H1 (cell line): Measurements from ENCODE around the gene OR1S1. TPM values are rescaled to one million over a fixed set of nuclear protein-coding genes. Genes with fewer than 3 reads are reported as not detected.

Source experiments
- CTCF ChIA-PET: fragments of 300-600 bp; sonication (Branson Sonifier 250); formaldehyde crosslinking; loops from one replicate; lab custom pipeline; 2021; ENCODE audit not compliant: partially characterized antibody; lab: Charles Lee
- POLR2A ChIA-PET: fragments of 300-600 bp; sonication (Branson Sonifier 250); formaldehyde crosslinking; loops from one replicate; lab custom pipeline; 2021; ENCODE audit warnings: inconsistent platforms; ENCODE audit not compliant: partially characterized antibody; lab: Charles Lee
- DNase-seq, 2 experiments: peaks; one replicate each; pipeline versions ENCODE4 v3.0.0 to v3.0.0-alpha.2; 2010 to 2022; ENCODE audit warnings: low spot score in 2 of 2, low read depth in 1 of 2, mixed read lengths in 1 of 2
- FAIRE-seq: peaks from 2 replicates; lab custom pipeline; 2011; peaks lifted over from hg19 to GRCh38; lab: Jason Lieb, UNC
- H2AFZ ChIP-seq: 2 replicates; pipeline ENCODE4 v1.8.1; 2012; ENCODE audit warnings: low read length, inconsistent platforms
- H2AK5ac ChIP-seq: 2 replicates; pipeline ENCODE4 v1.6.1; 2013; ENCODE audit warnings: low read depth, low read length
- H2BK120ac ChIP-seq: replicated peaks from 2 replicates; pipeline ENCODE3; 2013; ENCODE audit warnings: low read depth, low read length, inconsistent platforms
- H2BK12ac ChIP-seq: 2 replicates; pipeline ENCODE4 v1.6.1; 2013; ENCODE audit warnings: low read depth, low read length
- H2BK15ac ChIP-seq: 2 replicates; pipeline ENCODE4 v1.6.1; 2013; ENCODE audit warnings: low read length
- H2BK20ac ChIP-seq: 2 replicates; pipeline ENCODE4 v1.6.1; 2013; ENCODE audit warnings: low read length
- H2BK5ac ChIP-seq: 2 replicates; pipeline ENCODE4 v1.6.1; 2013; ENCODE audit warnings: low read depth, low read length
- H3K14ac ChIP-seq: 2 replicates; pipeline ENCODE4 v1.6.1; 2013; ENCODE audit warnings: inconsistent platforms; ENCODE audit not compliant: insufficient read length
- H3K18ac ChIP-seq: 2 replicates; pipeline ENCODE4 v1.6.1; 2013; ENCODE audit warnings: low read length; ENCODE audit errors: extremely low read depth
- H3K23ac ChIP-seq: 2 replicates; pipeline ENCODE4 v1.6.1; 2013; ENCODE audit warnings: inconsistent platforms; ENCODE audit not compliant: insufficient read length
- H3K23me2 ChIP-seq: 2 replicates; pipeline ENCODE4 v1.6.1; 2013; ENCODE audit warnings: low read depth, low read length
- H3K27ac ChIP-seq: 2 replicates; pipeline ENCODE4 v1.6.1; 2011; ENCODE audit warnings: low read depth, low read length, inconsistent platforms
- H3K27me3 ChIP-seq, 4 experiments: replicated peaks in 1 of 4; 1 replicate in 1 of 4; 2 replicates in 3 of 4; pipeline versions ENCODE4 v1.6.1 to v1.8.1; 2011 to 2013; ENCODE audit warnings: low read length in 3 of 4, mild to moderate bottlenecking in 3 of 4, inconsistent platforms in 2 of 4, mixed read lengths in 2 of 4, moderate library complexity in 1 of 4; ENCODE audit not compliant: control insufficient read depth in 3 of 4, insufficient read depth in 3 of 4; ENCODE audit errors: extremely low read depth in 1 of 4
- H3K36me3 ChIP-seq, 4 experiments: 2 replicates each; pipeline versions ENCODE4 v1.6.1 to v1.8.1; 2011 to 2013; ENCODE audit warnings: mild to moderate bottlenecking in 4 of 4, low read length in 3 of 4, moderate library complexity in 2 of 4, control low read depth in 1 of 4, inconsistent platforms in 1 of 4; ENCODE audit not compliant: insufficient read depth in 4 of 4, control insufficient read depth in 2 of 4
- H3K4ac ChIP-seq: replicated peaks from 2 replicates; pipeline ENCODE3; 2013; ENCODE audit warnings: low read length, low read depth, mixed read lengths, inconsistent platforms; ENCODE audit not compliant: insufficient read length
- H3K4me1 ChIP-seq, 4 experiments: replicated peaks in 1 of 4; 1 replicate in 1 of 4; 2 replicates in 3 of 4; pipeline versions ENCODE4 v1.6.1 to v1.8.1; 2011 to 2013; ENCODE audit warnings: low read length in 3 of 4, inconsistent platforms in 2 of 4, mixed read lengths in 1 of 4; ENCODE audit not compliant: insufficient read depth in 4 of 4, control insufficient read depth in 3 of 4
- H3K4me2 ChIP-seq, 2 experiments: 2 replicates each; pipeline versions ENCODE4 v1.6.1 to v1.8.1; 2011 to 2013; ENCODE audit warnings: low read depth in 2 of 2, low read length in 2 of 2, control low read depth in 1 of 2, inconsistent platforms in 1 of 2, mild to moderate bottlenecking in 1 of 2; ENCODE audit not compliant: insufficient read depth in 1 of 2
- H3K4me3 ChIP-seq, 4 experiments: fragments of 200-600, 300-600 bp in 1 of 4; sonication (generic), shearing (Covaris generic), sonication (Bioruptor Twin) in 1 of 4; 2 replicates each; pipeline versions ENCODE4 v1.5.1 to v1.8.1; 2011 to 2016; ENCODE audit warnings: low read length in 4 of 4, low read depth in 3 of 4, control low read depth in 2 of 4, inconsistent platforms in 2 of 4, mild to moderate bottlenecking in 2 of 4, mixed read lengths in 1 of 4, moderate library complexity in 1 of 4; ENCODE audit not compliant: insufficient read depth in 2 of 4; ENCODE audit errors: extremely low read depth in 1 of 4
- H3K56ac ChIP-seq: replicated peaks from 2 replicates; pipeline ENCODE3; 2013; ENCODE audit warnings: low read depth, mild to moderate bottlenecking, mixed read lengths, low read length, inconsistent platforms; ENCODE audit not compliant: insufficient read length
- H3K79me1 ChIP-seq: 2 replicates; pipeline ENCODE4 v1.6.1; 2013; ENCODE audit warnings: low read depth, low read length, control low read depth
- H3K79me2 ChIP-seq, 2 experiments: 2 replicates each; pipeline versions ENCODE4 v1.6.1 to v1.8.1; 2012 to 2013; ENCODE audit warnings: low read length in 2 of 2, mild to moderate bottlenecking in 2 of 2, inconsistent platforms in 1 of 2; ENCODE audit not compliant: insufficient read depth in 2 of 2, control insufficient read depth in 1 of 2
- H3K9ac ChIP-seq, 4 experiments: replicated peaks in 1 of 4; 1 replicate in 1 of 4; 2 replicates in 3 of 4; pipeline versions ENCODE4 v1.6.1 to v1.8.1; 2011 to 2013; ENCODE audit warnings: low read depth in 3 of 4, low read length in 3 of 4, control low read depth in 2 of 4, mild to moderate bottlenecking in 2 of 4, moderate library complexity in 2 of 4, inconsistent platforms in 1 of 4; ENCODE audit errors: extremely low read depth in 1 of 4
- H3K9me3 ChIP-seq, 2 experiments: 2 replicates each; pipeline versions ENCODE4 v1.6.1 to v1.8.1; 2012 to 2013; ENCODE audit warnings: mild to moderate bottlenecking in 2 of 2, moderate library complexity in 2 of 2, control low read depth in 1 of 2, inconsistent platforms in 1 of 2, low read depth in 1 of 2, low read length in 1 of 2, mixed read lengths in 1 of 2; ENCODE audit not compliant: insufficient read depth in 2 of 2
- H4K20me1 ChIP-seq, 2 experiments: replicated peaks in 1 of 2; 2 replicates each; pipeline versions ENCODE3 to v1.8.1; 2011 to 2013; ENCODE audit warnings: inconsistent platforms in 2 of 2, low read length in 2 of 2, mild to moderate bottlenecking in 1 of 2; ENCODE audit not compliant: insufficient read depth in 2 of 2, control insufficient read depth in 1 of 2
- H4K5ac ChIP-seq: 2 replicates; pipeline ENCODE4 v1.6.1; 2013; ENCODE audit warnings: low read length, low read depth, mixed read lengths, inconsistent platforms; ENCODE audit not compliant: insufficient read length
- H4K8ac ChIP-seq: 2 replicates; pipeline ENCODE4 v1.8.0; 2013; ENCODE audit warnings: mild to moderate bottlenecking, moderate library complexity, low read length, inconsistent platforms; ENCODE audit not compliant: insufficient read depth; ENCODE audit errors: extremely low read depth
- H4K91ac ChIP-seq: replicated peaks from 2 replicates; pipeline ENCODE3; 2013; ENCODE audit warnings: low read length, mixed read lengths, inconsistent platforms; ENCODE audit not compliant: insufficient read length
- CHD1 ChIP-seq: IDR thresholded peaks from 2 replicates; pipeline ENCODE4 v1.6.1; 2012; ENCODE audit warnings: low read depth, low read length, improper control_type of control experiment
- HDAC6 ChIP-seq: IDR thresholded peaks from one replicate; pipeline ENCODE4 v1.7.1; 2012; ENCODE audit warnings: low read depth, mild to moderate bottlenecking, inconsistent platforms, low read length, moderate library complexity
- RAD21 ChIP-seq, 2 experiments: IDR thresholded peaks in 1 of 2; conservative IDR thresholded peaks in 1 of 2; 2 replicates each; pipeline ENCODE4 v1.6.1; 2011; ENCODE audit warnings: low read depth in 2 of 2, low read length in 2 of 2, improper control_type of control experiment in 1 of 2, inconsistent platforms in 1 of 2, mild to moderate bottlenecking in 1 of 2, moderate library complexity in 1 of 2
- SP4 ChIP-seq: IDR thresholded peaks from 2 replicates; pipeline ENCODE4 v1.6.1; 2012; ENCODE audit warnings: low read length, inconsistent platforms
- WGBS, 2 experiments: shearing (Covaris generic) in 1 of 2; methylation state at CpG; one replicate each; pipeline versions ENCODE4 v1.1.6 to v1.1.7; 2013 to 2015; ENCODE audit warnings: low lambda C conversion rate in 2 of 2, mixed read lengths in 2 of 2, inconsistent platforms in 1 of 2, low coverage in 1 of 2, missing lambda C conversion rate in 1 of 2; ENCODE audit not compliant: insufficient replicate concordance in 2 of 2, insufficient coverage in 1 of 2, insufficient read length in 1 of 2; ENCODE audit errors: extremely low coverage in 1 of 2, missing lambda C conversion rate in 1 of 2; 5-methylcytosine and 5-hydroxymethylcytosine counted together
- polyA plus RNA-seq, 7 experiments: library from polyadenylated mRNA; depleted of rRNA in 3 of 7; stranded (reverse) in 5 of 7; unstranded in 2 of 7; fragments of >200 nt in 5 of 7; fragments of 200-250 nt in 2 of 7; gene quantifications; 1 replicate in 5 of 7; 2 replicates in 1 of 7; 4 replicates in 1 of 7; pipeline versions ENCODE4 v1.2.1 to v1.2.3, GENCODE V29; 2011 to 2013; ENCODE audit warnings: missing spikeins in 2 of 7, mixed read lengths in 2 of 7
- total RNA-seq: library from RNA; stranded (reverse); fragmentation: NEBNext Ultra II Directional; extraction: Animal tissue kit (Norgen Biotek cat#: 25700); gene quantifications from 2 replicates; pipeline ENCODE4 v1.2.1, GENCODE V29; 2021
- TF ChIP-seq, protein P1 (sequence below): IDR thresholded peaks from 2 replicates; pipeline ENCODE4 v1.6.1; 2011; ENCODE audit warnings: low read length, improper control_type of control experiment

The OR1S1 gene
- total and polyA plus RNA-seq, 2 of the 8 experiments (the other 6 are each of a cell fraction or from before 2014, with no cell fraction given): not detected

DNA sequence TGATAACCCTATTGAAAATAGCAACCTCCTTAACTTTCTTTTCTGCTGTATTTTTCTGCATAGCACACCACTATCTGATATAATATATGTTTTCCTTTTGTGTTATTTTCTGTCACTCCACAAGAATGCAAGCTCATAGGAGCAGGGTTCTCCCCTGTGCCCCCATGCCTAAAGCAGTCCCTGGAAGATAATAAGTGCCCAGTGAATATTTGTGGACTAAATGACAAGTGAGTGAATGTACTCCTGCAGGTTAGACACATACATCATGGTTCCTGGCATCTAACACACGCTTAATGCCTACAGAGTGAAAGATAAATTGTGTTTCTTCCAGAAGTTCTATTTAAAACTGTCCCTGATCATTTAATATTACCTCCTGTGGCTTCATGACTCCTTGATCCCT, 47.5 kb upstream of the OR1S1 start:
- Histone ChIP-seq H3K4ac (no peak overlapping the region), H4K20me1 (no peaks in the 10 kb centered on the region), H3K4me2 (no peak overlapping the region), H3K4me1 (no peaks in the 10 kb centered on the region), H2BK120ac (no peak overlapping the region), H4K91ac (no peak overlapping the region), H3K27ac (no peak overlapping the region), H2BK12ac (no peak overlapping the region), H3K27me3 (no peaks in the 10 kb centered on the region), H3K56ac (no peak overlapping the region), H2BK20ac (no peak overlapping the region), H3K23ac (no peak overlapping the region), H3K4me3 (no peak overlapping the region), H3K9ac (no peak overlapping the region), H2BK5ac (no peak overlapping the region), H3K79me1 (no peaks in the 10 kb centered on the region), H4K5ac (no peak overlapping the region), H2BK15ac (no peak overlapping the region), H2AK5ac (no peak overlapping the region), H2AFZ (no peak overlapping the region), H3K14ac (no peak overlapping the region), H3K23me2 (no peaks in the 10 kb centered on the region), H4K8ac (no peak overlapping the region), H3K36me3 (no peaks in the 10 kb centered on the region), H3K9me3 (peaks cover 0 to 7% of the 10 kb centered on the region in 2 experiments; a peak in 1 of 4 replicates), H3K79me2 (no peaks in the 10 kb centered on the region), H3K18ac (no peak overlapping the region)
- 80% methylated on average over 1 of the region's 1 CpG; no CpG with 5 or more reads in 1 of the 2 experiments for WGBS, 2 experiments
- CTCF ChIA-PET: no interaction called here
- DNase-seq: no peak
- FAIRE-seq: no peak
- POLR2A ChIA-PET: no interaction called here
- TF ChIP-seq HDAC6 (no peak), SP4 (no peak), RAD21 (IDR thresholded peaks at IDR 0.05 in 1 of 2, conservative IDR thresholded peaks at IDR 0.05 in 1 of 2; ENCODE audit: low read depth in 2 of 2, low read length in 2 of 2) (no peak), CHD1 (no peak)
- TF ChIP-seq, protein P1, sequence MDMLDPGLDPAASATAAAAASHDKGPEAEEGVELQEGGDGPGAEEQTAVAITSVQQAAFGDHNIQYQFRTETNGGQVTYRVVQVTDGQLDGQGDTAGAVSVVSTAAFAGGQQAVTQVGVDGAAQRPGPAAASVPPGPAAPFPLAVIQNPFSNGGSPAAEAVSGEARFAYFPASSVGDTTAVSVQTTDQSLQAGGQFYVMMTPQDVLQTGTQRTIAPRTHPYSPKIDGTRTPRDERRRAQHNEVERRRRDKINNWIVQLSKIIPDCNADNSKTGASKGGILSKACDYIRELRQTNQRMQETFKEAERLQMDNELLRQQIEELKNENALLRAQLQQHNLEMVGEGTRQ: no peak
